G401 (cell line): Measurements from ENCODE around the gene C22orf15. TPM values are rescaled to one million over a fixed set of nuclear protein-coding genes. Genes with fewer than 3 reads are reported as not detected.
"Not testable (repeated sequence)": the region's sequence is repeated elsewhere in the genome, so short reads cannot be mapped to it uniquely, and the experiment has no call there.

Experiments
- DNase-seq: peaks from one replicate; pipeline ENCODE4 v3.0.0-alpha.2; 2015; ENCODE audit warnings: low spot score
- in situ Hi-C: cut with HindIII; loops from 2 replicates; pipeline ENCODE4 v1.10.0; 2016; ENCODE audit warnings: low sequenced_read_pairs, mixed read lengths
- total RNA-seq: library from RNA; depleted of rRNA; stranded (reverse); fragments of >200 nt; shearing (Covaris generic); gene quantifications from 2 replicates; pipeline ENCODE4 v1.2.3, GENCODE V29; 2014; rRNA removed

The C22orf15 gene, protein sequence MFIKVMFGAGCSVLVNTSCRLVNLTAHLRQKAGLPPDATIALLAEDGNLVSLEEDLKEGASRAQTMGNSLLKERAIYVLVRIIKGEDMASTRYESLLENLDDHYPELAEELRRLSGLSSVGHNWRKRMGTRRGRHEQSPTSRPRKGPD
- total RNA-seq, result not detected in 2 replicates

DNA sequence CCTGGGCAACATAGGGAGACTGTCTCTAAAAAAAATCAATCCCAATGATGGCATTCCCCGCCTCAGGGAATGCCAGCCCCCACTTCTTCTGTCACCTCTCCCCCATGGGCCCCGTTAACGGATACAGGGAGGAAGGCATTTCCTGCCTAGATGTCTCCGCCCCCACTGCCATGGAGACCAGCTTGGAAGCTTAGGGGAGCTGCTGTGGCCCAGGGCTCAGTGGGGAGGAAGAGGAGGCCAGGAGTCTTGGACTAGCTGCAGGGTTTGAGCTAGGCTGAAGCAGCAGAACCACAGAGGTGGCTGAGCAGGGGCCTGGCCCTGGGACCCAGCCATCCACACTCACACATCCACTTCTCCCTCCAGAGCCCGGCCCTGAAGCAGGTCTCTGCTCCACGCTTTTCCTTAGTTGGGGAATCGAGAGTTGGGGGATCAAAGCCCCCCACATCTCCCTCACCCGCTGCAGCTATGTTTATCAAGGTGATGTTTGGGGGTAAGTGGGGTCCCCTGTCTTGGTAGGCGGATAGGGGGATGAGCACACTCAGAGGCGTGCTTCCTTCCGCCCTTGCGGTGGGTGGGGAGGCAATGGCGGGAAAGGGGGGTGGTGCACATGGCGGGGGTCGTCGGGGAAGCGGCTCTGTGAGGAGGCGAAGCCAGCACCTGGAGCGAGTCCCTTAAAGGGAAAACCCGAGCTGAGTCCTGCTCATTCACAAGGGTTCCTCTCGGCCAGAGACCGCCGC is at the start of gene C22orf15:
Gene C22orf15 (plus strand): TSS at position 149 of the 737 bp plus-strand sequence. CDS start 317 bp downstream, at position 466.
- no peak for DNase-seq

DNA sequence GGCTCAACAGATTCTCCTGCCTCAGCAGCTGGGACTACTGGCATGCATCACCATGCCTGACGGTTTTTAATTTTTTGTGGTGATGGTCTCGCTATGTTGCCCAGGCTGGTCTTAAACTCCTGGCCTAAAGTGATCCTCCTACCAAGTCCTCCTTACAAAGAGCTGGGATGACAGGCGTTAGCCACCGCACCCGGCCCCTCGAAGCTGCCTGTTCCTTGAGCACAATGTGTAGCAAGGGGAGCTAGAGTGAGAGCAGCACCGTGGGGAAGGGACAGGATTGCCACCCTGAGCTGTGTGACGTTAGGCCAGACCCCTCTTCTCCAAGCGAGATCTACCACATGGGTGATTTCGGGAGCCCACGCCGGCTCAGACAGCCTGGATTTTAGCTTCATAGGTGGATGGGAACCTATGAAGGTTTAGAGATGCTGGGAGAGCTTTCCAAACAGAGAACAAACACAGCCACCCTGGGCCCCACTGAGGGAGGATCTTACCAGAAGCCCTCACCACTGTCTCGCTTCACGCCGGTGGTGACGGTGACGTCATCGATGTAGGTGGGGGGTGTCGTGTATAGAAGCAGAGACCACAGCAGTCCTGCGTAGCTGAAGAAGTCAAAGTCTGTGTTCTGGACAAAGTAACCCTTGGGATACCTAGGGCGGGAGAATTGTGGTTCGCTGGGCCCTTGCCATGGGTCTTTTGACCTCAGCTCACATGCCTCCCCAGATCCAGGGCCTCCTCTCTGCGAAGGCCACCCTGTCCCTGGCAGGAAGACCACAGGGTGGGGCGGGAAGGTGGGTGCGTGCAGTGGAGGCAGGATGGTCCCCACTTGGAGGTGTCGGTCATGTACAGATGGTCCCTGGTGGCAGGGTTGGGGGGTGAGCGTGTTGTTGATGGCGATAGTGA is 48.8 kb upstream of the C22orf15 start:
- in situ Hi-C loops, result no loop called here
- no peak for DNase-seq

More for the DNA sequence above, at the start of gene C22orf15:
- in situ Hi-C loops, result no loop called here

DNA sequence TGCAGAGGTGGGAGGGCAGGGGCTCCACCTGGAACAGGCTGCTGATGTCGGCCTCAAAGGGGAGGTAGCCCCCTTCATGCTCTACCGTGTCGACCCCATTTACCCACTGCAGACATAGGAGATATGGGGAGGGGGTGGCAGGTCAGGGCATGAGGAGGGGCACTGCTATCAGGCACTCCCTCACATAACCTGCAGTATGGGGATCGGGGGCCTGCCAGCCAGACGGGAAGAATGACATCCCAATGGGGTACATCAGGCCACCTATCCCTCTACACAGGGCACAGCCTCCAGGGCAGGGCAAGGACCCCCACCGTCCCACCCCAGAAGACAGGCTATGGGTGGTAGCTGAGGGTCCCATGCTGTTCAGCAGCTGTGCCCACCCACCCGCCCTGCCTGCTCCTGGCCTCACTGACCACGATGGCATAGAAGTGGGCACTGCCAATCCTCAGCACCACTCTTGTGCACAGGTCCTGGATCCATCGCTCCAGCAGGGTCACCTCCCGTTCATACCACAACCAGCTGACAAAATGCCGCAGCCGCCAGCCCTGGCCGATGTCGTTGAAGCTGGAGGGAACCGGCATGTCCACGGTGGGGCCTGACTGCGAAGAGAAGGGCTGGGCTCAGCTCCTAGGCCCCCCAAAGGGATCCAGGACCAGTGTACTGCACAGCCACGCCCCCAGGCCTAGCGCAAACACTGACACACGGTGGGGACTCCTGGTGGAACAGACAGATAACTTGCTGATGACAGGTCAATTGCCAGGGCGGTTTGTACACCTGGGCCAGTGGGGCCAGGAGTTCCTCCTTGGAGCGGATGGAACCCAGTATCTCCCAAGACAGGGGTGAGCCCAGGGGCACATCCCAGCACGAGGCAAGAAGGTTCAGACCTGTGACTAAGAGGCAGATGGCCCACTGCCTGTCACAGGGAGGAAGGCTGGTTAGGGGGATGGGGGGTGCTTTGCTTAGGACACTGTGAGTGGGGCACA is 47.9 kb upstream of the C22orf15 start:
- DNase-seq, result no peak
- in situ Hi-C loops, result no loop called here

DNA sequence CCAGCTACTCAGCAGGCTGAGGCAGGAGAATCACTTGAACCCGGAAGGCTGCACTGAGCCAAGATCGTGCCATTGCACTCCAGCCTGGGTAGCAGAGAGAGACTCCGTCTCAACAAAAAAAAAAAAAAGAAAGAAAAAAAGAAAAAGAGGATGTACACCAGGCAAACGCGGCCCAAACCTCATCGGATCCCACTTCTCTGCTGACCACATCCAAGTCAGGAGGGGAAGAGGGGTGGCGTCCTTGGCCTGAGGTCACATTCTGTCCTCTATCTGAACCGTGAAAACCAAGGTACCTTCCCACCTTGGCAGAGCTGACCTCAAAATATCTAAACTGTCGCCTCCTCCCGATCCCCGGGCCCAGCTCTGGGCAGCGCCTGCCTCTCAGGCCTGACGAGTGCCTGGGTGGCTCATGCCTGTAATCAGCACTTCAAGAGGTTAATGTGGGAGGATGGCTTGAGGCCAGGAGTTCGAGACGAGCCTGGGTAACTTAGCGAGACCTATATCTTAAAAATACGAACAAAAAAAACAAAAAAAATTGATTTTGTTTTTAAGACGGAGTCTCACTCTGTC is 46.9 kb upstream of the C22orf15 start:
- no peak for DNase-seq
- in situ Hi-C loops, result no loop called here

DNA sequence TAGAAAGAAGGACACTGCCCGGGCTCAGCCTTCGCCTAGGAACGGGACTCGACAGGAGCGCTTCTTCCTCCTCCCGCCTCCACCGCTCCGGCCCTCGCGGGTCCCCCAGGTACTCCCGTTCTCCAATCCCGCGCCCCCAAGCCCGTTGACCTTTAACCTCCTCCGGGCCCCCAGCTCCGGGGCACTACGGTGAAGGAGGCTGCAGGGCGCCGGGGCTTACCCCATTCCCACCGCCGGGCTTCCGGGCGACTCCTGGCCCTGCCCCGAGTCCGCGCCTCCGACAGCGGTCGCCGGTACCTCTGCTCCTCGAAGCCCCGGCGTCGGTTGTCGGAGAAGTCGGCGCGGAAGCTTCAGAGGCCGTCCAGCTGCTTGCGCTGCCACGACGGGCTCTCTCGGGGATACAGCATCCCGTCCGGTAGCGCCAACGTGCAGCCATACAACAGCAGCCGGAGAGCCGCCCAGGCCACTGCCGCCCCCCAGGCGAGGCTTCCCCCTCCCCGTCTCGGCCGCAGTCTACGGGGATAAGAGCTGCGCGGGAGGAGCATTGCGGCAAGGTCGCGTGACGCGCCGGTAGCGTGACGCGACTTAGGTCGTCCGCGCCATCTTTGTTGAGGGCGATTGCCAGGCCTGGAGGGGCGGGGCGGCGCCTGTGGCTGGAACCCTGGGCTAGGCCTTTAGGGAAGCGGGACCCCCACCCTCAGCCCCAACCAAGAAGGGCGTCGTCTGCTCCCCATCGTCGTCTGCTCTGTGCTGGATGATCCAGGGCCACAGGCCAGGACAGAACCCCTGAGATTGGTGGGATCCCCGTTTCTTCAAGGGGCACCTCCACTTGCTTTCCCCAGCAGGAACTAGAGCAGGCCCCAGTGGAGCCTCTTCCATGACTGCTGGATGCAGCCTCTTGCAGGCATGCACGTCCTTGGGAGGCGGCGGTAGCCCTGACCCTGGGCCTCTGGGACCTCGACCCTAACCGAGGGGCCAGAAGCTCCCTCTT is 45.7 kb upstream of the C22orf15 start:
- in situ Hi-C loops, result no loop called here
- DNase-seq, result peak; percentile 89

DNA sequence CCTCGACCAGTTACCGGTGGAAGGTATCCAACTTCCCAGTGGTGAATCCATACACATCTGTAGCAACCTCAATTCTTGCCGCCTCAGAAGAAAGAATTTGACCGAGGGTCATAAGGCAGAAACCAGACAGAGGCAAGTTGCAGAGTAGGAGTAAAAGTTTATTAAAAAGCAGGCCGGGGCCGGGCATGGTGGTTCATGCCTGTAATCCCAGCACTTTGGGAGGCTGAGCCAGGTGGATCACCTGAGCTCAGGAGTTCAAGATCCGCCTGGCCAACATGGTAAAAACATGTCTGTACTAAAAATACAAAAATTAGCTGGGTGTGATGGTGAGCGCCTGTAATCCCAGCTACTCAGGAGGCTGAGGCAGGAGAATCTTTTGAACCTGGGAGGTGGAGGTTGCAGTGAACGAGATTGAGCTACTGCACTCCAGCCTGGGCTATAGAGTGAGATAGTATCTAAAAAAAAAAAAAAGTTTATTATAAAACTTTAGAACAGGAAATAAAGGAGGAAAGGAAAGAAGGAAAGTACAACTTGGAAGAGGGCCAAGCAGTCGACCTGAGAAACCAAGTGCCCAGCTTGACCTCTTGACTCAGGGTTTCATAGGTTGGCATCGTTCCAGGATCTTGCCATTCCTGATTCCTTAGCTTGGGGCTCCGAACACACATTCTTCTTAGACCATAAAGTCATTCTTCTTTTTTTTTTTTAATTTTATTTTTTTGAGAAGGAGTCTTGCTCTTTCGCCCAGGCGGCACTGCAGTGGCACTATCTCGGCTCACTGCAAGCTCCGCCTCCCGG is 44.2 kb upstream of the C22orf15 start:
- in situ Hi-C loops, result no loop called here
- no peak for DNase-seq

DNA sequence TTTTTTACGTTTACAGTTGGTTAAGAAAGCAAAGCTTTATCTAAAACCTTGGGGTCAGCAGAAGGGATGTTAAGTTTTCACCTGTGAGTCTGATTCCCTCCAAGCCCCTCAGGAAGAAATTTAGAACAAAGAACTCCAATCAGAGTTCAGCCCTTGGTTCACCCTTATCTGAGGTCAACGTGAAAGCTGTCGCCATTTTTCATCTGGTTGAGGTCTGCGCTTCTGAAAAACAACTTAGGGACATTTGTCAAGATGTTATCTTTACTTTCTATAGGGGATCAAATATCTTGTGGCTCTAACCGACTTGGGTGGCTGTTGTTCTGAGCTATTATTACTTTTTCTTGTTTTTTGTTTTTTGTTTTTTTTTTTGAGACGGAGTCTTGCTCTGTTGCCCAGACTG is 41.9 kb upstream of the C22orf15 start:
- no peak for DNase-seq
- in situ Hi-C loops, result no loop called here

DNA sequence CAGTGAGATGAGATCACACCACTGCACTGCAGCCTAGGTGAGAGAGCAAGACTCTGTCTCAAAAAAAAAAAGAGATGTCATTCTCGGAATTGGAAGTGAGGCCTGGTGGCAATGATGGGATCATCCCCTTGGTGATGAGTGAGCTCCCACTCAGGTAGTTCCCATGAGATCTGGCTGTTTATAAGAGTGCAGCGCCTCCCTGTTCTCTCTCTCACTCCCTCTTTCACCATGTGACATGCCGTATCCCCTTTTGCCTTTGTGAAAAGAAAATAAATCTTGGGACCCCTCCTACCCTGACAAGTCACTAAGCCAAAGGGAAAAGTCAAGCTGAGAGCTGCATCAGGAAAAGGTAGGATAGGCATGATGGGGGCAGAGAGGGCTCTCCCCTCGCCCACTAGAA is 40.6 kb upstream of the C22orf15 start:
- DNase-seq, result no peak
- in situ Hi-C loops, result no loop called here

DNA sequence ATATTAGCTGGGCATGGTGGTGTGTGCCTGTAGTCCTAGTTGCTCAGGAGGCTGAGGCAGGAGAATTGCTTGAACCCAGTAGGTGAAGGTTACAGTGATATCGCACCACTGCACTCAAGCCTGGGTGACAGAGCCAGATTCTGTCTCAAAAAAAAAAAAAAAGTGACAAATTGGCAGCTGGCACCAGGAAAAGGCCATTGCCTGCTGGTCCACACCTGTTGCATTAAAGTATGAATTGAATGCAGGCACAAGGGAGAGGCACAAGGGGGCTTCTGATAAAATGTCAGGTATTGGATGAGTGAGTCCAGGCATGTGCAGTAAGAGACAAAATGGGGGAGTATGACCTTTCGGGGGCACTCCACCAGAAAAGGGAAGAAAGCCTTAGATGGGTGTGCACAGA is 40.1 kb upstream of the C22orf15 start:
- in situ Hi-C loops, result no loop called here
- no peak for DNase-seq

DNA sequence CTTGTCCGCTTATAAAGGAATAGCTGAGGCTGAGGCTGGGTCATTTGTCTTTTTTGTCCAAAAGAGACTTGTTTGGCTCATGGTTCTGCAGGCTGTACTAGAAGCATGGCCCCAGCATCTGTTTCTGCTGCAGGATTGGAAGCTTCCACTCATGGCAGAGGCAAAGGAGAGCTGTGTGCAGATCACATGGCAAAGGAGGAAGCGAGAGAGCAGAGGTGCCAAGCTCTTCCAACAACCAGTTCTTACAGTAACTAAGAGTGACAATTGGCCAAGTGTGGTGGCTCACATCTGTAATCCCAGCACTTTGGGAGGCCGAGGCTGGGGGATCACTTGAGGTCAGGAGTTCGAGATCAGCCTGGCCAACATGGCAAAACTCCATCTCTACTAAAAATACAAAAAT is 34.7 kb upstream of the C22orf15 start:
- in situ Hi-C loops, DNase-seq: not testable (repeated sequence)

DNA sequence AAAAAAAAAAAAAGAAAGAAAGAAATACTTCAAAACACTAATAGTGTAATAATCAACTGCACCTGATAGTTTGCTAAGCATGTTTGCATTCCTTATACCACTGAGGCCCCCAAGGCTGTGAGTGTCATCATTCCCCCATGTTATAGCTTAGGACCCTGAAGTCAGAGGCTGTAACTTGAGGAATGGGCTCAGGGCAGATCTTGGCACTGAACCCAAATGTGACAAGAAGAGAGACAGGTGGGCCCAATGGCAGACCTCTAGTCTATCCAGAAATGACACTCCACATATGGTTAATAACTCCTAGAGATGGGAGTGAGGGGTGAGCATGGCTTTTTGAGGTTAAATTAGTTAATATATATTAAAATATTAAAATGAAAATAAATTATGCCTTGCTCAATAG is 25.1 kb upstream of the C22orf15 start:
- DNase-seq, result no peak
- in situ Hi-C loops, result no loop called here

DNA sequence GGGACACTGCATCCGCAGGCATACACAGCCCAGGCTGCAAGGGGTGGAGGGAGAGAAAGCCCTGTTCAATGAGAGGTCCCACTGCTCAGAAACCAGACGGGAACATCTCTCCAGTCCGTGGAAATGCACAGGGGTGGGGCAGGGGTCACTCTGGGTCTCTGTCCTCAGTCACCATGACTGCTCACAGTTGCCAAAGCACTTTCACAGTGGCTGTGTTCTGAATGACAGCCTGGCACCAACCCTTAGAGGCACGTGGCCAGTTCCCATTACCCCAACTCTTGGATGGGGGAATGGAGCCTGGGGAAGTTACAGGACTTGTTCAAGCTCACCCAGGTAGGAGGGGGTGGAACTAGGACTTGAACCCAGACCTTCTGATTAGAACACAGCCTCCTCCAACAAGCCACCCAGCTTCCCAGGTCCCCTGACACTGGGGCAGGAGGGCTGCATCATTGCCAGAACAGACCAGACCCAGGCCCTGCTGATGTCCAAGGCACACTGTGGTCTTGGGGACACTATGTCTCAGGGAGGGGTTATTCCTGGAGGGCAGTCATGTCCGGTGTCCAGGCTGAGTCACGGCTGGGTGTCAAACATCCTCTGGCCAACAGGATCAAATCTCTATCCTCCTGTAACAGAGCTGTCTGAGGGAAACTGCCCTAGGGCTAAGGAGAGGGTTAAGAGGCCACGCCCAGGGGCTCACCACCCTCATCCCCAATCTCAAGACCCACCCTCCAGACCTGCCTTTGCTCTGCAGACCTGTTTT is 20.1 kb upstream of the C22orf15 start:
- in situ Hi-C loops, result no loop called here
- no peak for DNase-seq

DNA sequence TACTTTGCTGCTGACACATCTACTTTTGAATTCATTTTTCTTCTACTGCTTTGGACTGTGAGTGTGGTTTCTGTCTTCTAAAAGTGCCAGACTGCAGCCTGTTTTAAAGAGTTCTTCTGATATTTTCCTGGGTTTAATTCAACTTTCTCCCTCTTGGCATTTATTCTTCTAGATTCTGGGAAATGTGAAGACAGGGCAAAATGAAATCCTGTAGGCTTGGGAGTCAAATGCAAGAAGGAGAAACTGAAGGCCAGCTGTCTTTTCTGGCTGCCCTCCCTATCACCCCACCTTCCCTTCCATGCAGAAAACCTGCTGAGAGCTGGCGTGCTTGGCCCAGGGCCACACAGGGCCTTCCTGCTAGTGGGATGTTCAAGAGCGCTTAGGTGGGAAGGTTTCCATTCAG is 19.5 kb upstream of the C22orf15 start:
- peak; percentile 70 for DNase-seq
- in situ Hi-C loops, result no loop called here

DNA sequence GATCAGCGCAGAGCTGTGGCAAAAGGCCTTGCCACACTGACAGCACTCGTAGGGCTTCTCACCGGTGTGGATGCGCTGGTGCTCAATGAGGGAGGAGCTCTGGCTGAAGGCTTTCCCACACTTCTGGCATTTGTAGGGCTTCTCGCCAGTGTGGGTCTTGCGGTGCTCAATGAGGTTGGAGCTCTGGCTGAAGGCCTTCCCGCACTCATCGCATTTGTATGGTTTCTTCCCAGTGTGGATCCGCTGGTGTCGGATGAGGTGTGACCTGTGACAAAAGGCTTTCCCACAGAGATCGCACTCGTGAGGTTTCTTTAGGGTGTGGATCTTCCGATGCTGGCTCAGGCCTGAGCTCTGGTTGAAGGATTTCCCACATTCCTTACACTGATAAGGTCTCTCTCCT is 18.8 kb upstream of the C22orf15 start:
- DNase-seq, result no peak
- in situ Hi-C loops, result no loop called here

DNA sequence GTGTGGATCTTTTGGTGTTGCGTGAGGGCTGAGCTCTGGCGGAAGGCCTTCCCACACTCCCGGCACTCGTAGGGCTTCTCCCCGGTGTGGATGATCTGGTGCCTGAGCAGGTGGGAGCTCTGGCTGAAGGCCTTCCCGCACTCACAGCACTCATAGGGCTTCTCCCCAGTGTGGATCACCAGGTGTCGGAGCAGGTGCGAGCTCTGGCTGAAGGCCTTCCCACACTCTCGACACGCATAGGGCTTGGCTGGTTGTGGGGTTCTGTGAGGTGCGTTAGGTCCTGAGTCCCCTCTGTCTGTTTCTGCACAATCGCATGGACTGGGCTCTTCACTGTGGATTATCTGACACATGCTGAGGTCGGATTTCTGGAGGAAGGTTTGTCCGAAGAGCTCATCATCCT is 18.3 kb upstream of the C22orf15 start:
- in situ Hi-C loops, result no loop called here
- DNase-seq, result no peak

DNA sequence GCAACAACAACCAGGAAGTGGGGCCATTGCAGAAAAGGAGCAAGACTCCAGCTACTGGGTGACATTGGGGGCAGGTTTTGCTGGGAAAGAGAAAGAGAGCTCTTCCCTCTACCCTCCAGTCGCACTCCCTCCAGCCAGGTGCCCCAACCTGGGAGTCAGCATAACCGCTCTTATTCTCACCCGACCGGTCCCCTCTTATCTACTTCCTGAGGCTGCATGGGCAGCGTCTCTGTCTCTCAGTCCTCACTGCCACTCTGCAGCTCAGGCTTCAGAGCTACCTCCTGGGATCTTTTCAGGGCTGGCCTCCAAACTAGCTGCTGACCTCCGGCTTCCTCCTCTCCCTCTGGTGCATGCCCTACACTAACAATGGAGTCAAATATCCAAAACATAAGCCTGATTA is 17.0 kb upstream of the C22orf15 start:
- no peak for DNase-seq
- in situ Hi-C loops, result no loop called here
